Body of pancreas (tissue), 4 donors: ENCODE results near the gene TOP2B.

Experiments
- POLR2A ChIP-seq, 3 donors: fragments of 450-650 bp; IDR thresholded peaks; one replicate each; pipeline ENCODE4 v1.6.1; 2016; ENCODE audit warnings: antibody characterized with exemption in 3 of 3, mild to moderate bottlenecking in 2 of 3
- TF ChIP-seq, protein P1 (sequence below), 7 experiments: fragments of 450-650 bp in 4 of 7; fragments of 200-600 bp in 3 of 7; sonication (generic) in 3 of 7; IDR thresholded peaks; one replicate each; pipeline ENCODE4 v1.5.1; 2016 to 2019; ENCODE audit warnings: antibody characterized with exemption in 7 of 7

DNA sequence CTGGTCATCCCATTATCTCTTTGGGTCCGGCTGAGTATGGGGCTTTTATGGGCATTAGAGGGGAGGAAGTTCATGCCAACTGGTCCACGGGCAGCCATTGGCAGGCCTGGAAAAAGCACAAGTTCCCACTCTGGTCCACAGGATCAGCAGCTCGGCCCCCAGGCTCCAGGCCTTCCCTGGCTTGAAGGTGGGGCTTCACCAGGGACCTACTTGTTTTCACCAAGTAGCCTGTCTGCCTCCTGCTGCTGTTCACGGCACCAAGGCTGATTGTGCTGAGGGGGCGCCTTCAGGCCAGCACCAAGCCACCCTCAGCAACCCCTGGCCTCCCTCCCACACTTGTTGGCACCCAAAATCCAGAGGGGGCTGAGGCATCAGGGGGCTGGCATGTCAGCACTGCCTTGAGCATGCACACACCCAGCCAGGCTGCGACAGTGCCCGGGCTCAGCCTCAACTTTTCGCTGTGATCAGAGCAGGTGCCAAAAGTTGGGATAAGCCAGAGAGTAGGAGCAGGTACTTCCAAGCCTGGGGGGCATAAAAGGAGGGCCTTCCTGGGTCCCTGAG lies 9.1 kb upstream of the TOP2B start:
- TF ChIP-seq POLR2A (IDR thresholded peaks at IDR 0.05) = no peak
- TF ChIP-seq, protein P1, sequence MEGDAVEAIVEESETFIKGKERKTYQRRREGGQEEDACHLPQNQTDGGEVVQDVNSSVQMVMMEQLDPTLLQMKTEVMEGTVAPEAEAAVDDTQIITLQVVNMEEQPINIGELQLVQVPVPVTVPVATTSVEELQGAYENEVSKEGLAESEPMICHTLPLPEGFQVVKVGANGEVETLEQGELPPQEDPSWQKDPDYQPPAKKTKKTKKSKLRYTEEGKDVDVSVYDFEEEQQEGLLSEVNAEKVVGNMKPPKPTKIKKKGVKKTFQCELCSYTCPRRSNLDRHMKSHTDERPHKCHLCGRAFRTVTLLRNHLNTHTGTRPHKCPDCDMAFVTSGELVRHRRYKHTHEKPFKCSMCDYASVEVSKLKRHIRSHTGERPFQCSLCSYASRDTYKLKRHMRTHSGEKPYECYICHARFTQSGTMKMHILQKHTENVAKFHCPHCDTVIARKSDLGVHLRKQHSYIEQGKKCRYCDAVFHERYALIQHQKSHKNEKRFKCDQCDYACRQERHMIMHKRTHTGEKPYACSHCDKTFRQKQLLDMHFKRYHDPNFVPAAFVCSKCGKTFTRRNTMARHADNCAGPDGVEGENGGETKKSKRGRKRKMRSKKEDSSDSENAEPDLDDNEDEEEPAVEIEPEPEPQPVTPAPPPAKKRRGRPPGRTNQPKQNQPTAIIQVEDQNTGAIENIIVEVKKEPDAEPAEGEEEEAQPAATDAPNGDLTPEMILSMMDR (IDR thresholded peaks at IDR 0.05) = no peak
